Activated CD4-positive, alpha-beta T cell treated with anti-CD3 and anti-CD28 coated beads for 36 hours (primary cell): ENCODE results near the gene IL2RA. TPM values are rescaled to one million over a fixed set of nuclear protein-coding genes. Genes with fewer than 3 reads are reported as not detected.
"Not testable (repeated sequence)": the region's sequence is repeated elsewhere in the genome, so short reads cannot be mapped to it uniquely, and the experiment has no call there.

Experiments used
- ATAC-seq: fragments of 200-7000 bp; cut with Tn5 transposase; one replicate; pipeline ENCODE4 v1.10.0; 2021; ENCODE audit warnings: mild to moderate bottlenecking, moderate library complexity
- CTCF ChIA-PET: fragments of 350-600 bp; sonication (Branson Sonifier 250); formaldehyde crosslinking; loops from one replicate; lab custom pipeline; 2021; ENCODE audit warnings: antibody characterized with exemption; lab: Charles Lee
- POLR2A ChIA-PET: fragments of 350-600 bp; sonication (Branson Sonifier 250); formaldehyde crosslinking; loops from one replicate; lab custom pipeline; 2021; ENCODE audit warnings: antibody characterized with exemption, inconsistent platforms; lab: Charles Lee
- DNase-seq: peaks from one replicate; pipeline ENCODE4 v3.0.0-alpha.2; 2020
- H3K27ac Mint-ChIP-seq: one replicate; pipeline ENCODE4 v1.8.0; 2021; ENCODE audit warnings: mixed read lengths
- H3K27me3 Mint-ChIP-seq: one replicate; pipeline ENCODE4 v1.8.0; 2021; ENCODE audit warnings: mixed read lengths
- H3K36me3 Mint-ChIP-seq: one replicate; pipeline ENCODE4 v1.8.0; 2021; ENCODE audit warnings: low read depth, mixed read lengths
- H3K4me1 Mint-ChIP-seq: one replicate; pipeline ENCODE4 v1.8.0; 2021; ENCODE audit warnings: mixed read lengths
- H3K4me3 Mint-ChIP-seq: one replicate; pipeline ENCODE4 v1.8.0; 2021; ENCODE audit warnings: mild to moderate bottlenecking, moderate library complexity, mixed read lengths
- H3K9me3 Mint-ChIP-seq: one replicate; pipeline ENCODE4 v1.8.0; 2021; ENCODE audit warnings: low read depth, mixed read lengths
- intact Hi-C, 2 experiments: fragments of 100-400 bp; cut with DNase I in 1 of 2; cut with micrococcal nuclease in 1 of 2; formaldehyde crosslinking; loops; one replicate each; pipeline versions ENCODE4 v1.14.2 to v1.15.1; 2022 to 2024; cut with DNase I, micrococcal nuclease
- total RNA-seq, 2 experiments: library from RNA; stranded (reverse); gene quantifications; one replicate each; pipeline ENCODE4 v1.2.3, GENCODE V29; 2021

IL2RA gene
- total RNA-seq, 2 experiments from 2014 or later: 659 to 980 TPM

DNA sequence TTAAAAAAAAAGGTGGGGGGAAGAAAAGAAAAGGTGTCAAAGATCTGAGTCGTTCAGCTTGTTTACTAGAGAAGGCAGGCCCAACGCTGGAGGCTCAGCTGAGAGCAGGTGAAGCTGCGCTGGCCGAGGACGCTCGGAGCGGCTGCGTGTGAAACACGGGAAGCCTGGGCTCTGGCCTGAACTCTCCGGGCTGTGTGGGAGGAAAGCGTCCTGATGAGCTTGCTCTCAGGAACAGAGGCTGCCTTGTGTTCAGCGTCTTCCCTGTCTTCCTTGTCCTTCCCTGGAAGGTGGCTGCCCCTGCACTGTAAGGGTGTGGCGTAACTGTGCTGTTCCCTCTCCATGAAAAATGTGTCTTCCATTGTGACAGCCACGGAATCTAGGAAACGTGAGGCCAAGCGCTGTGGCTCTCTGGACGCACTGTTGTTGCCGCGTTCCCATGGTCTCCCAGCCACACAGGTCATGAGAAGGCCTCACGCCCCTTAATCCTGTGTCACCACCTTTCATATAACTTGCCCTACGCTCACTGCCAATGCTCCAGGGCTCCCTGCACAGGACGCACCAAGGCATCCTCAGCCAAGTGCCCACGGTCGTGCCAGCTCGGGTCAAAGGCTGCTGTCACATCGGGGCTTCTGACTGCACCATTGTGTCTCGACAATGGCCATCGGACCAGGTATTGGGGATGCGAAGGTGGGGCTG is 100.6 kb downstream of the IL2RA start:
- H3K4me1 Mint-ChIP-seq: no peaks in the 10 kb centered on the region
- H3K27me3 Mint-ChIP-seq: no peaks in the 10 kb centered on the region
- H3K36me3 Mint-ChIP-seq: peaks cover 36% of the 10 kb centered on the region
- H3K4me3 Mint-ChIP-seq: no peak overlapping the region
- ChIA-PET CTCF (interaction anchor here (0.6 kb wide), 1 partner anchor 241 kb away, joined by 3 read pairs; the partner anchor contains the start of gene PFKFB3), POLR2A (no interaction called here)
- DNase-seq (no peak), ATAC-seq (no peak)
- H3K9me3 Mint-ChIP-seq: no peaks in the 10 kb centered on the region
- no peak overlapping the region for H3K27ac Mint-ChIP-seq
- intact Hi-C loops: no loop called here

DNA sequence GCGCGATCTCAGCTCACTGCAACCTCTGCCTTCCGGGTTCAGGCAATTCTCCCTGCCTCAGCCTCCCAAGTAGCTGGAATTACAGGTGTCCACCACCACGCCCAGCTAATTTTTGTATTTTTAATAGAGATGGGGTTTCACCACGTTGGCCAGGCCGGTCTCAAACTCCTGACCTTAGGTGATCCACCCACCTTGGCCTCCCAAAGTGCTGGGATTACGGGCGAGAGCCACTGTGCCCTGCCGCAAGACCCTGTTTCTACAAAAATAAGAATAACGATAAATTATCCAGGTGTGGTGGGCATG is 101.2 kb downstream of the IL2RA start:
- H3K27ac Mint-ChIP-seq, H3K9me3 Mint-ChIP-seq, POLR2A ChIA-PET, H3K4me1 Mint-ChIP-seq, ATAC-seq, H3K27me3 Mint-ChIP-seq, intact Hi-C loops, H3K4me3 Mint-ChIP-seq, DNase-seq: not testable (repeated sequence)
- CTCF ChIA-PET: interaction anchor here (0.6 kb wide), 1 partner anchor 242 kb away, joined by 3 read pairs; the partner anchor contains the start of gene PFKFB3
- H3K36me3 Mint-ChIP-seq: peaks cover 38% of the 10 kb centered on the region

Other genes with a start within 250 kb of the IL2RA start
- 100 to 1,000 TPM; 276 to 290 TPM for gene GDI2, start 248.9 kb downstream of the IL2RA start, total RNA-seq
- gene ANKRD16, start 172.5 kb downstream of the IL2RA start, total RNA-seq: 1 to 10 TPM; 7.5 to 8.3 TPM
- 10 to 100 TPM; 53.3 to 56.2 TPM for gene FBH1, start 172.1 kb downstream of the IL2RA start, total RNA-seq
- gene IL15RA, start 84.8 kb downstream of the IL2RA start, total RNA-seq: 10 to 100 TPM; 19.7 to 22.1 TPM
- 100 to 1,000 TPM; 206 to 246 TPM for gene RBM17, start 26.7 kb upstream of the IL2RA start, total RNA-seq
- 100 to 1,000 TPM; 133 to 183 TPM for gene PFKFB3, start 140.6 kb upstream of the IL2RA start, total RNA-seq